Mesenchymal stem cell (in vitro differentiated cells and primary cell): ENCODE data around the gene KPNA1.
"Not testable (repeated sequence)": the region's sequence is repeated elsewhere in the genome, so short reads cannot be mapped to it uniquely, and the experiment has no call there.

Experiments
- DNase-seq: peaks from one replicate; pipeline ENCODE4 v3.0.0-alpha.2; 2013
- H2AFZ ChIP-seq: one replicate; pipeline ENCODE4 v1.6.1; 2013; ENCODE audit warnings: low read depth, mild to moderate bottlenecking, control low read depth, inconsistent platforms, low read length, moderate library complexity
- H2AK5ac ChIP-seq: 2 replicates; pipeline ENCODE4 v1.6.1; 2013; ENCODE audit warnings: low read length, moderate library complexity, mild to moderate bottlenecking, inconsistent platforms; ENCODE audit not compliant: severe bottlenecking
- H2BK120ac ChIP-seq: one replicate; pipeline ENCODE4 v1.6.1; 2013; ENCODE audit warnings: low read depth, mild to moderate bottlenecking, inconsistent platforms, low read length, moderate library complexity
- H2BK12ac ChIP-seq, 2 experiments: one replicate each; pipeline ENCODE4 v1.6.1; 2013; ENCODE audit warnings: inconsistent platforms in 2 of 2, low read length in 2 of 2, mild to moderate bottlenecking in 2 of 2, moderate library complexity in 2 of 2, control low read depth in 1 of 2
- H2BK15ac ChIP-seq: one replicate; pipeline ENCODE4 v1.6.1; 2013; ENCODE audit warnings: mild to moderate bottlenecking, low read depth, inconsistent platforms; ENCODE audit not compliant: poor library complexity, severe bottlenecking
- H2BK5ac ChIP-seq: 2 replicates; pipeline ENCODE4 v1.6.1; 2013; ENCODE audit warnings: low read depth, mild to moderate bottlenecking, low read length, control low read depth, inconsistent platforms; ENCODE audit not compliant: poor library complexity, severe bottlenecking
- H3K14ac ChIP-seq, 2 experiments: one replicate each; pipeline ENCODE4 v1.6.1; 2013; ENCODE audit warnings: inconsistent platforms in 2 of 2, low read length in 2 of 2, control low read depth in 1 of 2, mild to moderate bottlenecking in 1 of 2, moderate library complexity in 1 of 2
- H3K18ac ChIP-seq, 2 experiments: one replicate each; pipeline ENCODE4 v1.6.1; 2013; ENCODE audit warnings: inconsistent platforms in 2 of 2, low read length in 2 of 2, control low read depth in 1 of 2, low read depth in 1 of 2, mild to moderate bottlenecking in 1 of 2
- H3K23ac ChIP-seq, 2 experiments: one replicate each; pipeline ENCODE4 v1.6.1; 2013; ENCODE audit warnings: inconsistent platforms in 2 of 2, low read length in 2 of 2, mild to moderate bottlenecking in 2 of 2, moderate library complexity in 2 of 2, control low read depth in 1 of 2
- H3K27ac ChIP-seq: 2 replicates; pipeline ENCODE4 v1.5.1; 2013; ENCODE audit warnings: mild to moderate bottlenecking, moderate library complexity, low read length, control low read depth, inconsistent platforms; ENCODE audit not compliant: poor library complexity, severe bottlenecking
- H3K27me3 ChIP-seq, 2 experiments: 2 replicates each; pipeline versions ENCODE4 v1.6.1 to v1.7.0; 2013; ENCODE audit warnings: low read length in 2 of 2, mild to moderate bottlenecking in 2 of 2, moderate library complexity in 2 of 2, control low read depth in 1 of 2, inconsistent platforms in 1 of 2; ENCODE audit not compliant: control insufficient read depth in 1 of 2, insufficient read depth in 1 of 2
- H3K36me3 ChIP-seq, 2 experiments: 2 replicates each; pipeline versions ENCODE4 v1.6.1 to v1.7.0; 2013; ENCODE audit warnings: low read length in 2 of 2, control low read depth in 1 of 2, inconsistent platforms in 1 of 2, low read depth in 1 of 2, mild to moderate bottlenecking in 1 of 2; ENCODE audit not compliant: insufficient read depth in 2 of 2, control insufficient read depth in 1 of 2
- H3K4ac ChIP-seq, 2 experiments: one replicate each; pipeline ENCODE4 v1.6.1; 2013; ENCODE audit warnings: inconsistent platforms in 2 of 2, low read length in 2 of 2, mild to moderate bottlenecking in 2 of 2, moderate library complexity in 2 of 2, control low read depth in 1 of 2, low read depth in 1 of 2
- H3K4me1 ChIP-seq: 2 replicates; pipeline ENCODE4 v1.6.1; 2013; ENCODE audit warnings: low read depth, low read length, control low read depth; ENCODE audit not compliant: control insufficient read depth, insufficient read depth
- H3K4me2 ChIP-seq: 2 replicates; pipeline ENCODE4 v1.6.1; 2013; ENCODE audit warnings: low read length, mild to moderate bottlenecking, inconsistent platforms; ENCODE audit not compliant: poor library complexity, severe bottlenecking
- H3K4me3 ChIP-seq, 2 experiments: 2 replicates each; pipeline versions ENCODE4 v1.5.1 to v1.7.0; 2013; ENCODE audit warnings: low read length in 2 of 2, mild to moderate bottlenecking in 2 of 2, control low read depth in 1 of 2, low read depth in 1 of 2; ENCODE audit not compliant: insufficient read depth in 1 of 2
- H3K79me1 ChIP-seq: replicated peaks from 2 replicates; pipeline ENCODE4 v1.6.1; 2013; ENCODE audit warnings: mild to moderate bottlenecking, control low read depth, low read length, inconsistent platforms; ENCODE audit not compliant: poor library complexity, severe bottlenecking
- H3K9ac ChIP-seq: 2 replicates; pipeline ENCODE4 v1.7.0; 2013; ENCODE audit warnings: mild to moderate bottlenecking, low read length, moderate library complexity
- H3K9me3 ChIP-seq: 2 replicates; pipeline ENCODE4 v1.7.0; 2013; ENCODE audit warnings: mild to moderate bottlenecking, low read length; ENCODE audit not compliant: control insufficient read depth
- H4K8ac ChIP-seq: one replicate; pipeline ENCODE4 v1.6.1; 2013; ENCODE audit warnings: inconsistent platforms, mild to moderate bottlenecking, low read length, moderate library complexity
- H4K91ac ChIP-seq: one replicate; pipeline ENCODE4 v1.6.1; 2013; ENCODE audit warnings: mild to moderate bottlenecking, low read length, inconsistent platforms
- WGBS: methylation state at CpG from one replicate; pipeline ENCODE4 v1.1.7; 2013; ENCODE audit warnings: mixed read lengths; 5-methylcytosine and 5-hydroxymethylcytosine counted together

KPNA1 gene

DNA sequence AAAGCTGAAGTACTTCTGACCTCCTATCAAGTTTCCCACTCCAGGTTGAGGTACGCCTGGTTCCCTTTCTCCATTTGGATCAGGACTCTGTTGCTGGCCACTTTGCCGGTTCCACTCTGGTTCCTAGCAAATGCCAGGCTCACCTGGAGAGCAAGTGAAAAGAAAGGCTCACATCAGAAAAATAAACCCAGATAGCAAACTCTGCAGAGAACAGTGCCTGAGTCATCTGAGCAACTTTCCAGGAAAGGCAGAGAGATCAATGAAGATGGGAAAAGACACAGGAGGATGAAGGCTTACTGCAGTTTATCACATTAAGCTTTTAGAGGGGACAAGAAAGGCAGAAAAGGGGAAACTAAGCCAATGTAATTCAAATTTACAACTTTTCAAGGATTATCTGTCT lies 57.0 kb downstream of the KPNA1 start:
- peaks cover 19% of the 10 kb centered on the region for H3K79me1 ChIP-seq
- H2AK5ac ChIP-seq, result no peak overlapping the region
- H2AFZ ChIP-seq, result no peak overlapping the region
- no peak overlapping the region for H4K91ac ChIP-seq
- no peak overlapping the region for H3K4me2 ChIP-seq
- no peak overlapping the region for H3K4me3 ChIP-seq
- no peak overlapping the region for H2BK12ac ChIP-seq
- peaks cover 8 to 91% of the 10 kb centered on the region in 2 experiments for H3K36me3 ChIP-seq
- H3K9me3 ChIP-seq, result no peaks in the 10 kb centered on the region
- 94% methylated on average over 2 of the region's 2 CpGs for WGBS
- H3K4ac ChIP-seq, result no peak overlapping the region
- H3K23ac ChIP-seq, result no peak overlapping the region
- DNase-seq, result no peak
- no peak overlapping the region for H4K8ac ChIP-seq
- H3K27me3 ChIP-seq, result no peaks in the 10 kb centered on the region
- no peak overlapping the region for H3K18ac ChIP-seq
- H3K4me1 ChIP-seq, result no peaks in the 10 kb centered on the region
- no peak overlapping the region for H3K14ac ChIP-seq
- H3K9ac ChIP-seq, result no peak overlapping the region
- H3K27ac ChIP-seq, result no peak overlapping the region
- H2BK5ac ChIP-seq, result no peak overlapping the region
- no peak overlapping the region for H2BK120ac ChIP-seq
- no peak overlapping the region for H2BK15ac ChIP-seq

DNA sequence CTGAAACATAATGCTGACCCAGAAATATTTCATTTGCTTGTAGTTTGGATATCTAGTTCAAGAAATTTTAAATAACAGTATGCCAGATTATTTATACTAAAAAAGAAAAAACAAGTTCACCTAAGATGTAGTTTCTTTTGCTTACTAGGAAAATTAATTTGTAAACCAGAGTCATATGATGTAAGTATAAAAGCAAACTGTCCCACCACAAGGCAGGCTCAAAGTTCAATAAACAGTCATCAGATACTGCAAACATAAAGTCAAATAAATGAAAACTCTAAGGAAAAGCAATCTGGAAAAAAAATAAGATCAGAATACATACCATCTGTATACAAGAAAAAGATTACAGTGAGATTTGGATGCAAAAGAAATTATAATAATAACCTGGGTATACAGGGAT lies 58.7 kb downstream of the KPNA1 start:
- Histone ChIP-seq H2BK5ac (no peak overlapping the region), H2BK120ac (no peak overlapping the region), H2BK12ac (no peak overlapping the region), H3K9ac (no peak overlapping the region), H2AFZ (no peak overlapping the region), H2AK5ac (no peak overlapping the region), H3K36me3 (peaks cover 13 to 89% of the 10 kb centered on the region in 2 experiments), H2BK15ac (no peak overlapping the region), H3K9me3 (no peaks in the 10 kb centered on the region), H3K4ac (no peak overlapping the region), H3K4me1 (no peaks in the 10 kb centered on the region), H3K23ac (no peak overlapping the region), H3K79me1 (peaks cover 19% of the 10 kb centered on the region), H3K27me3 (no peaks in the 10 kb centered on the region), H3K4me2 (no peak overlapping the region), H4K8ac (no peak overlapping the region), H3K14ac (no peak overlapping the region), H4K91ac (no peak overlapping the region), H3K4me3 (no peak overlapping the region), H3K27ac (no peak overlapping the region), H3K18ac (no peak overlapping the region)
- no peak for DNase-seq

DNA sequence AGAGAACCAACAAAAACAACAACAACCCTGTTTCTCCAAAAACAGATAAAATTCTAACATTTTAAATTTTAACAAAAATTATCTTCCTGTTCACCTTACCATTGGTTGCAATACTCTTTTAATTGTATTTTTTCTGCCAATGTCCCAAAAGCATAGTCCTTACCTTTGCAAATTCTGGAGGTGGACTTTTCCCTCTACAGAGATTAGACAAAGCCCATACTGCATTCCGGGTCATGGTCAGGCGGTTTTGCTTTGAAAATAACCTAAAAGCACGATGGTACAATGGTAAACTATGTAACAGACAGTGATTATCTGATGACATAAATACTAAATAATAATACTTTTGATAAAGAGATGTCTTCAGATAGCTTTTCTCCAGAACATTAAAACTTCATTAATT lies 63.4 kb downstream of the KPNA1 start:
- H3K4me3 ChIP-seq, result no peak overlapping the region
- DNase-seq, result no peak
- no peak overlapping the region for H2BK5ac ChIP-seq
- H4K8ac ChIP-seq, result no peak overlapping the region
- no peak overlapping the region for H2AK5ac ChIP-seq
- no peak overlapping the region for H3K27ac ChIP-seq
- no peak overlapping the region for H3K14ac ChIP-seq
- no peak overlapping the region for H3K18ac ChIP-seq
- no peaks in the 10 kb centered on the region for H3K9me3 ChIP-seq
- WGBS, result no CpG with 5 or more reads among the region's 3 CpGs
- no peak overlapping the region for H2BK12ac ChIP-seq
- H4K91ac ChIP-seq, result no peak overlapping the region
- no peak overlapping the region for H2BK15ac ChIP-seq
- H3K27me3 ChIP-seq, result no peaks in the 10 kb centered on the region
- no peak overlapping the region for H3K23ac ChIP-seq
- H3K4ac ChIP-seq, result no peak overlapping the region
- H2BK120ac ChIP-seq, result no peak overlapping the region
- no peak overlapping the region for H3K4me2 ChIP-seq
- no peaks in the 10 kb centered on the region for H3K4me1 ChIP-seq
- no peak overlapping the region for H3K9ac ChIP-seq
- H3K36me3 ChIP-seq, result peaks cover 18 to 82% of the 10 kb centered on the region in 2 experiments
- H2AFZ ChIP-seq, result no peak overlapping the region
- peaks cover 7% of the 10 kb centered on the region for H3K79me1 ChIP-seq

DNA sequence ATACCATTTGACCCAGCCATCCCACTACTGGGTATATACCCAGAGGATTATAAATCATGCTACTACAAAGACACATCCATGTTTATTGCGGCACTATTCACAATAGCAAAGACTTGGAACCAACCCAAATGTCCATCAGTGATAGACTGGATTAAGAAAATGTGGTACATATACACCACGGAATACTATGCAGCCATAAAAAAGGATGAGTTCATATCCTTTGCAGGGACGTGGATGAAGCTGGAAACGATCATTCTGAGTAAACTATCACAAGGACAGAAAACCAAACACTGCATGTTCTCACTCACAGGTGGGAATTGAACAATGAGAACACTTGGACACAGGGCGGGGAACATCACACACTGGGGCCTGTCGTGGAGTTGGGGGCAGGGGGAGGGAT lies 66.5 kb downstream of the KPNA1 start:
- H3K4ac ChIP-seq, H2AK5ac ChIP-seq, H3K23ac ChIP-seq, H2BK120ac ChIP-seq, H3K27ac ChIP-seq, H2BK15ac ChIP-seq, H2BK5ac ChIP-seq, H2AFZ ChIP-seq, H4K8ac ChIP-seq, H3K9ac ChIP-seq, H3K14ac ChIP-seq, H3K4me1 ChIP-seq, H3K27me3 ChIP-seq, DNase-seq, H3K9me3 ChIP-seq, H4K91ac ChIP-seq, H3K79me1 ChIP-seq, H3K4me3 ChIP-seq, H3K4me2 ChIP-seq, H2BK12ac ChIP-seq, H3K18ac ChIP-seq: not testable (repeated sequence)
- H3K36me3 ChIP-seq, result peaks cover 19 to 70% of the 10 kb centered on the region in 2 experiments
- 100% methylated on average over 4 of the region's 6 CpGs for WGBS
